Inflammatory macrophage treated with lipopolysaccharide for 1 hour (primary cell): ENCODE results near the gene WNT3.
"Not testable (repeated sequence)": the region's sequence is repeated elsewhere in the genome, so short reads cannot be mapped to it uniquely, and the experiment has no call there.

Experiments used
- DNase-seq, 2 donors: peaks; one replicate each; pipeline ENCODE4 v3.0.0-alpha.2; 2020 to 2022

Gene WNT3

DNA sequence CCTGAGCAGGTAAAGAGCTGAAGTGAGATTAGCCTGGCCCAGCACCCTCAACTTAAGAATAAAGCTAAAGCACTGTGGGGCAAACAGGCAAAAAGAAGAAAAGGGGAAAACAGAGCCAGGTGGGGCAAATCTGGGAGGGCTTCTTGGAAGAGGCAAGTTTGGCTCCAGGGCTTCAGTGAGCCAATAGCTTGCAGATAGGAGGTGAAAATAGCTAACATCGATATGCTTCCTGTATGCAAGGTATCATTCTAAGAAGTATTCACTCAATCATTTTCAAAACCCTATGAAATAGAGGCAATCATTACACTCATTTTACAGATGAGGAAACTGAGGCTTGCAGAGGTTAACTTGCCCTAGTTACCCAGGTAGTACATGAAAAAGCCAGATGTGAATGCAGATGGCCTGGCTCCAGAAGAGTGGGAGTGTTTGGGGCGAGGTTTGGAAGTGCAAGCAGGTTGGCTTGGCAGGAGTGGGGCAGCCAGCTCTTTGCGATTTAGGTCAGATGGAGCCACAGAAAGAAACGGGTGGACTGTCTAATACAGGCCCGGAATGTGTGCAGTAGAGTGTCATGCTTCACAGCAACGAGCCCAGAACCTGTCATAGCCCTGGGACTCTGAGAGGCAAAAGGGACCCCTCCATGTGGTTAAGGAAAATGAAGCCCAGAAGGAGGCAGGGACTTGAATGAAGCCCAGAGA lies 5.7 kb downstream of the WNT3 start:
- DNase-seq: no peak

DNA sequence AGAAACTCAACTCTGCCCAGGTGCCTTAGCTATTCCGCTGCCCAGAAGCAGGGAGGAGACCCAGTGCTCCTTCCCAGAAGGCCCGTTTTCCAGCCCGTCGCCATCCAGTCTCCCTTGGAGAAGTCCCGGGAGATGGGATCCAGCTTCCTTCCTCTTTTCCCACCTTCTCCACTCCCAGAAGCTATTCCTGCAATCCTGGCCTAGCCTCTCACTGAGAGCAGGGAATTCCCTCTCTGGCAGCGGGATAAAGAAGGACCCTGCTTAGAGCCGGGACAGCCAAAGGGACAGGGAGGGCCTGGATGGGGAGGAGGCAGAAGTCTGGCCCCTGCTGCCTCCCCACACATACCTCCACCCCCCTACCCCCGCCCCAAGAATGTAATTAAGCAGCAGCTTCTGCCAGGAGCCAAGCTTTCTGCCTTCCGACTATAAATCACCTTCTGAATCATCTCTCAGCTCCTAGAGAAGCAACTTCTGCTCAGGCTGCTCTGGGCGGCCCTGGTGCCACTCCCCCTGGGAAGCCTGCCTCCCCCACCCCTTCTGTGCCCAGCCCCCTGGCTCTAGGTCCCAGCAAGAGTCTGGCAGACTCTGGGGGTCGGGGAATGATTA lies 6.4 kb downstream of the WNT3 start:
- DNase-seq: no peak

DNA sequence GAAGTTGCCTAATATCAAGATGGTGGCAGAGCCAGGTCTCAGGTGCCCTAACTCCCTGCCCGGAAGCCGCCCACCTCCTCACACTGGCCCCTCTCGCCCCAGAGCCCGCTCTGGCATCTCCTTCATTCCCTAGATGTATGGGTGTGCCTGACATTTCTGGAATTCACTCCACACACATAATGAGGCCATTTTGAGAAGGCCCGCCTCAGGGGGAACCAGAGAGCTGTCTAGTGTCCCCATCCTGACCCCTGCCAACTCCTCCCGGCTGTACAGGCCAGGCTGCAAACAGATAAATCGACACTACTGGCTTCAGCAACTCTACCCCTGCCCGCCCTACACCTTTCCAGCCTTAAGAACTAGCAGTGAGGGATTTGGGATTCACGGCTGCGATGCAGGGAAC lies 7.7 kb downstream of the WNT3 start:
- DNase-seq: no peak

DNA sequence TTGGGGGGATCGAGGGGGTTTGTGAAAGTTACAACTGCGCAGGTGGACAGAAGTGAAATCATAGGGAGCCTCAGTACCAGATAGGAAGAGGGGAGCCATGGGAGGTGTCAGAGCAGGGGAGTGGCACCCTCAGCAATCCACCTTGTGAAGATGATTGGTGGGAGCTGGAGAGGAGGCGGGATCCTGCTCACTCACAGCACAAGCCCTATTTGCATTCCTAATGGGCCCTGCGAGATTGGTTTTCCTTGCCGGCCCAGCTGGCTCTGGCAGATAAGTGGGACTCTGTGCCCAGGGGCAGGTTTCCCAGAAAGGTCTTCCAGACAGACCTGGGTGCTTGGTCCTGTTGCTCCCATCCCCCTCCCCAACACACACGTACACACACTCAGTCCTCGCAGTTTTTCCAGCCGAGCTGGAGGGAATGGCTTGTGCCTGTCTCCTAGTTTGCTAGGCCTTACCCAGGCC lies 9.4 kb downstream of the WNT3 start:
- no peak for DNase-seq

DNA sequence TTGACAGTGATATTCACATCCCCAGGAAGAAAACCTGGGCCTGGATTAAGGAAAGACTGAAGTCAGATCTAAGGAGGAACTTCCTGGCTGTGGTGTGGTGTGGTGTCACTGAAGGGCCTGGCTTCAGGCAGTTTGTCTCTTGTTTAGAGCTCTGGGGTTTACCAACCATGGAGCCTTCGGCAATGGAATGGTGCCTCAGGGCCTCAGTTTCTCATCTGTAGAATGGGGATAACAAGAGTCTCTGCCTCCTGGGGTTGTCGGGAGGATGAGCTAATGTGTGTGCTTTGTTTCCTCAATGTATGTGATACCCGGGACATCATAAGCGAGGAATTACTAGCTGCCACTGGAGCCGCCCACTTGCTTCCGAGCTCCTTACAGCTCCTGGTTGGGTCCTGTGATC lies 12.7 kb downstream of the WNT3 start:
- no peak for DNase-seq

- no peak for DNase-seq
Measured at GRCh38 chr17:46803544-46803943, 14.9 kb downstream of the WNT3 start.

GRCh38 chr17:46802800-46803199 lies 15.7 kb downstream of the WNT3 start:
- no peak for DNase-seq

GRCh38 chr17:46800573-46800972 lies 17.9 kb downstream of the WNT3 start:
- no peak for DNase-seq

GRCh38 chr17:46796956-46797530 lies 21.4 kb downstream of the WNT3 start:
- no peak for DNase-seq

DNA sequence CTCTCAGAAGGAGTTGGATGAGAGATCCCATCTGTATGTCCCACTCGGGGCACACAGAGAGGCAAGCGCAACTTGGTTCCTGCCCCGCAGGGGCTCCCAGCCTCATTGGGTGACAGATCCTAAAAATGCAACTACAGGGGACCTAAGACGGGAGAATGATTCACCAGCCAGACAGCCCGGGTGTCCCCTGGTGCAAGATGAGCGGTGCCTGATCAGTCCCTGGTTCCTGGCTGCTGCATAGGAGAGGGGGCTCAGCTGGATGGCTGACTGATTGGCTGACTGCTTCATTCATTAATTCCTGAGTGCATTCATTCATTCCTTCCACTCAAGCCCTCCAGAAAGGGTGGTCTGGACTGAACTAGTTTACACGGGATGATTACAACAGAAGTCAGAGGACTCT lies 22.0 kb downstream of the WNT3 start:
- DNase-seq: no peak

DNA sequence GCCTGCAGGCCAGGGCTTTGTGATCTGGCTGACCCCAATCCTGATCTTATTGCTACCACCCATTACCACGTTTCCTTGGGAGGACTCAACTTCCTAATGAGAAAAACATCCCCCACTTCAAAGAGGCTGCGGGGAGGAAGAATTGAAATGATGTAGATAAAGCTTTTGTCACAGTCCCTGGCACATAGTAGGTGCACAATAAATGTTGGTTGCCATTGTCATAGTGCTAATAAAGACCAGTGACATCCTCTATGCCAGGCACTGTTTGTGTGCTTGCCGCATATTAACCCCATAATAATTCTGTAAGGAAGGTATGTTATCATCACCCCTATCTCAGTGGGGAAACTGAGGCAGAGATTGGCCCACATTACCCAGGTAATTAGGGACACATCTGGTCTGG lies 22.4 kb downstream of the WNT3 start:
- DNase-seq: no peak

- DNase-seq: no peak
Measured at GRCh38 chr17:46795379-46795952, 23.0 kb downstream of the WNT3 start.

GRCh38 chr17:46794318-46794717 lies 24.2 kb downstream of the WNT3 start:
- DNase-seq: no peak

DNA sequence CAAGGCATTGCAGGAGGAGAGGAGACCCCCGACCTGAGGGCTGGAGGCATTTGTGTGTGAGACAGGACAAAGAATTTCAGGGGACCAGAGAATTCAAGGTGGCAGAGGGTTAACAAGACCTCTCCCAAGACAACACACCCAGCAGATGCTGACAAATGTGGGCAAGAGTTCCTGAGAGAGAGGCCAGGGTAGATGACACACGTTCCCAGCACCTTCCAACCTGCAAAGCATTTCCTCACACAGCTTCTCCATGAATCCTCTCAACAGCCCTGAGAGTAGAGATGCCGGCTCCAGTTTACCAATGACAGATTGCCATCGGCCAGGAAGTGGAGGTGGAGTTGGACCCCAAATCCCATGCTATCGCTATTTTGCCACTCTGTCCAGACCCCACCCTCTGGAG lies 25.0 kb downstream of the WNT3 start:
- no peak for DNase-seq

DNA sequence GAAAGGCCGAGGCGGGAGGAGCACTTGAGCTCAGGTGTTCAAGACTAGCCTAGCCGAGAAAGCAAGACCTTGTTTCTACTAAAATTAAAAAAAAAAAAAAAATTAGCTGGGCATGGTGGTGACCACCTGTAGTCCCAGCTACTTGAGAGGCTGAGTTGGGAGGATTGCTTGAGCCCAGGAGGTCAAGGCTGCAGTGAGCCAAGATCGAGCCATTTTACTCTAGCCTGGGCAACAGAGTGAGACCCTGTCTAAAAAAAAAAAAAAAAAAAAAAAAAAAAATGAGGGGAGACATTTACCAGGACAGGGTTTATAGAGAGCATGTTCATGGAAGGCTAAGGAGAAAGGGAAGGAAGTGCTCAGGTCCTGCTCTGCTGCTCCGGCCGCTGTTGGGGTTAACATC lies 25.5 kb downstream of the WNT3 start:
- DNase-seq: not testable (repeated sequence)

- DNase-seq: no peak
Measured at GRCh38 chr17:46792071-46792470, 26.4 kb downstream of the WNT3 start.

- DNase-seq: no peak
Measured at GRCh38 chr17:46791531-46791930, 27.0 kb downstream of the WNT3 start.

DNA sequence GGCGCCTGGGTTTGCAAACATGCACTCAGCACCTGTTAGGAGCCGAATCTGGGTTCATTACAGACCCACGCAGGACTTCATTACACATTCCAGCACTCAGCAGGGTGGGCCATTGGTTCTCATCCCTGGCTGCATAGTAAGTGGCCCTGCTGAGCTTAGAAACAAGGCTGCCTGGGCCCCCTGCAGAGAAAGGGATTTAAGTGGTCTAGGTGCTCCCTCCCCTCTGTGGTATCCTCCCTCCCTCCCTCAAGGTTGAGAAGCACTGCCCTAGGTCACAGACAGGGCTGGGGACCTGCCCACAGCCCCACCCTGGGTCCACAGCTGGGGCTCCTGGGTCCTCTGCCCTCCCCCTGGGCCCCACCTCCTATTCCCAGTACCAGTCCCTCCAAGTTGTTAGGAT lies 28.3 kb downstream of the WNT3 start:
- DNase-seq: no peak

DNA sequence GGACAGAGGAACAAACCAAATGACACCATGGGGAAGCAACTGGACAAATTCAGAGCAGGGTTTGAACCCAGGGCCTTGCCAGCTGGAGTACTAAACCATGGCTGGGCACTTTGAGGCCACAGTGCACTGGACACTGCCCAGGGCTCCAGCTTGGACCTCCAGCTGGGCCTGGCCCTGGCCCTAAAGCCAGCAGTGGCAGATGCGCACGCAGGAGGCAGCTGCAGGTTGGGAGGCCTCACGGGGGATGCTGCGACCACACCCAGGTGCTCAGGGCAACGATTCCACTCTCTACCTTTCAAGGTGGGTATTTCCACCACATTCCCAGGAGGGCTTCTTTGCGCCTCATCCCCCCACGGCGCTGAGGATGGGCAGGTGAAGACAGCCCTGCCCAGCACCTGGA lies 28.9 kb downstream of the WNT3 start:
- DNase-seq: no peak

DNA sequence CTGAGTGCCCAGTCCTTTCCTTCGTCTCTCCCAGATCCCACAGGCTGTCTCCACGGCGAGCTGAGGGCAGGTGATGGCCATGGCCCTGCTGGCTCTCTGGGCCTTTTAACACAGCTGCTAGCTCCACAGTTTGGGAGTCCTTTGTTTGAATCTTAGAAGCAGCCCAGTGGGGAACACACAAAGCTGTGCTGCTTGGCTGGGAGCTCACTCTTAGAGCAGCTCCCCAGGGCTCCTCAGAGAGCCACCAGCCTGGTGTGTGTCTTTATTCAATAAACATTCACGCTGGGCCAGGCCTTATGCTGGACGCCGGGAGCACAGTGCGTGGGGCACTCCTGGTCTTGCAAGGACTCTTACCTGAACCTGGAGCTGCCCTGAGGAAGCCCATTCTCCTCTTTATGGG lies 29.7 kb downstream of the WNT3 start:
- no peak for DNase-seq

DNA sequence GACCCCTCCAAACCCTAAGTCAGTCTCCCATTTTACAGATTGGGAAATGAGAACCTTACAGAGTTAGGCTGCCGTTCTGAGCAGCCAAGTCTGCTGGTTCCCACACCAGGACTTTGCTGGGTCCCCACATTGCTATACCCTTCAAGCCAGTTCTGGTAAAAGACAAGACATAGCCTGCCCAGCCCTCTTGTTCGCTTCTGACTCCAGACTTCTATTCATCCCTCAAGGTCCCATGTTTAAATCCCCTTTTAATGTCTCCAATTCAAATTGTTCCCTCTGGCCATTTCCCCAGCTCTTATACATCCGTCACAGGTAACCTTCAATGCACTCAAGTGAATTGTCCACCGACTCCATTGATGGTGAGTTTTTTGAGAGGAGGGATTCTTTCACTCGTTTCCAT lies 30.2 kb downstream of the WNT3 start:
- DNase-seq: no peak

DNA sequence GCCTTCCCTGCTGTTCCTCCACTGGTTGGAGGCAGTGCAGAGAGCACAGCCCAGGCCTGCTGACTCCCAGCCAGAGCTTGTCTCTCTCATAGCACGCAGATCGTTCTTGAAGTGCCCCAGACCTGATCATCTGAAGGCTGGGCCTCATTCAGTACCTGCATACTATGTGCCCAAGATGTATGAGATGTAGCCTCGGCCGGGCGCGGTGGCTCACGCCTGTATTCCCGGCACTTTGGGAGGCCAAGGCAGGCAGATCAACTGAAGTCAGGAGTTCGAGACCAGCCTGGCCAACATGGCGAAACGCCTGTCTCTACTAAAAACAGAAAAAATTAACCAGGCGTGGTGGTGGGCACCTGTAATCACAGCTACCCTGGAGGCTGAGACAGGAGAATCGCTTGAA lies 31.0 kb downstream of the WNT3 start:
- DNase-seq: no peak

GRCh38 chr17:46785696-46786095 lies 32.8 kb downstream of the WNT3 start:
- no peak for DNase-seq

- DNase-seq: no peak
Measured at GRCh38 chr17:46783031-46783593, 35.4 kb downstream of the WNT3 start.
